LNCaP clone FGC (cell line): ENCODE data around the gene SELL.
A peak's percentile ranks its signal among the peaks of the same experiment; 100 is the strongest.

ENCODE experiments used
- DNase-seq: peaks from one replicate; pipeline ENCODE4 v3.0.0-alpha.2; 2011; ENCODE audit warnings: low read depth
- H3K4me3 ChIP-seq: 2 replicates; pipeline ENCODE4 v1.5.1; 2011; ENCODE audit warnings: mild to moderate bottlenecking, low read depth, low read length, control low read depth
- TF ChIP-seq, protein P1 (sequence below): IDR thresholded peaks from 2 replicates; pipeline ENCODE4 v1.5.1; 2012; ENCODE audit warnings: mild to moderate bottlenecking; ENCODE audit not compliant: control insufficient read depth, insufficient read depth; ENCODE audit errors: extremely low read depth

The SELL gene

GRCh38 chr1:169711469-169712308 is at the start of gene SELL:
SELL (minus strand) TSS chr1:169711620; CDS start chr1:169711498, 122 bp downstream.
- TF ChIP-seq, protein P1, sequence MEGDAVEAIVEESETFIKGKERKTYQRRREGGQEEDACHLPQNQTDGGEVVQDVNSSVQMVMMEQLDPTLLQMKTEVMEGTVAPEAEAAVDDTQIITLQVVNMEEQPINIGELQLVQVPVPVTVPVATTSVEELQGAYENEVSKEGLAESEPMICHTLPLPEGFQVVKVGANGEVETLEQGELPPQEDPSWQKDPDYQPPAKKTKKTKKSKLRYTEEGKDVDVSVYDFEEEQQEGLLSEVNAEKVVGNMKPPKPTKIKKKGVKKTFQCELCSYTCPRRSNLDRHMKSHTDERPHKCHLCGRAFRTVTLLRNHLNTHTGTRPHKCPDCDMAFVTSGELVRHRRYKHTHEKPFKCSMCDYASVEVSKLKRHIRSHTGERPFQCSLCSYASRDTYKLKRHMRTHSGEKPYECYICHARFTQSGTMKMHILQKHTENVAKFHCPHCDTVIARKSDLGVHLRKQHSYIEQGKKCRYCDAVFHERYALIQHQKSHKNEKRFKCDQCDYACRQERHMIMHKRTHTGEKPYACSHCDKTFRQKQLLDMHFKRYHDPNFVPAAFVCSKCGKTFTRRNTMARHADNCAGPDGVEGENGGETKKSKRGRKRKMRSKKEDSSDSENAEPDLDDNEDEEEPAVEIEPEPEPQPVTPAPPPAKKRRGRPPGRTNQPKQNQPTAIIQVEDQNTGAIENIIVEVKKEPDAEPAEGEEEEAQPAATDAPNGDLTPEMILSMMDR: peak; percentile 88
- peak within 1 kb of the TSS; percentile 33 for H3K4me3 ChIP-seq
- peak; percentile 63 for DNase-seq

DNA sequence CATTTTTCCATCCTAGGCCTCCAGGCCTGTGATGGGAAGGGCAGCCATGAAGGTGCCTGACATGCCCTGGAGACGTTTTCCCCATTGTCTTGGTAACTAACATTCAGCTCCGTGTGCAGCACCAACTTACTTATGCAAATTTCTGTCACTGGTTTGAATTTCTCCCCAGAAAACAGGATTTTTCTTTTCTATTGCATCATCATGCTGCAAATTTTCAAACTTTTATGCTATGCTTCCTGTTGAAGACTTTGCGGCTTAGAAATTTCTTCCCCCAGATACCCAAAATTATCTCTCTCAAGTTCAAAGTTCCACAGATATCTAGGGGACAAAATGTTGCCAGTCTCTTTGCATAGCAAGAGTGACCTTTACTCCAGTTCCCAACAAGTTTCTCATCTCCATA is 47.6 kb upstream of the SELL start:
- no peak overlapping the region for H3K4me3 ChIP-seq
- DNase-seq: no peak
- TF ChIP-seq, protein P1: no peak

DNA sequence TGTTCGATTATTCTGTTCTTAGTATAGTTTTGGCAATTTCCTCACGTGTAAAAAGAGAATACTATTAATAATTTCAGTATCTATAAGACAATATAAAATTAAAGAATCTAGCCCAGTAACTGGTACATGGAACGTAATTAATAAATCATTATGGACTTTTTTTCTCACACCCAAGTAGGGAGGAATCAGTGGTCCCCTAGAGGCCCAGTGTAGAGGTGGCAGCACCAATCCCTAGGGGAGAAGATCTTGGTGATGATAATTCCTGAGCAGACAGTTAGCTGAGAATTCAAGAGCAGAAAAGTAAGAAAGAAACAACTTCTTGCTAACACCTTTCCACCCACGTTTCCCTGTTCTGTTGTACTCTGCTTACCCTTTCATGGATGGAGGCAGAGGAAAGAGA is 42.1 kb upstream of the SELL start:
- TF ChIP-seq, protein P1: no peak
- no peak for DNase-seq
- H3K4me3 ChIP-seq: no peak overlapping the region

DNA sequence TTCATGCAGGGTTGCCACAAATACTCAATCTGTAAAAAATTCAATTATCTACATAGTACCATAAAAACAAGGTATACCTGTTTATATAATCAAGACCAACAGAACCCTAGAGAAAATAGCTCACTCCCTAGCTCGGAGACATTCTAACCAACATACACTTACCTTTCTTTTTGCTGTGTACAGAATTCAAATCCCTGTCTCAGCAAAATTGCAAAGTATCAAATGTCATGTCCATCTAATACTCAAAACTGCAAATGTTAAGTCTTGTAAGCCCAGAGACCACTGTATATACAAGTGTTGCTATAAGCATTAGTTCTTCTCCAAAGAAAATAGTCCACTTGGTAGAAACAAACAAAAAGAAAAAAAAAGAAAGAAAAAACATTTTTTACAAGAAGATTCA is 38.6 kb upstream of the SELL start:
- H3K4me3 ChIP-seq: no peak overlapping the region
- no peak for DNase-seq
- TF ChIP-seq, protein P1: no peak

GRCh38 chr1:169746550-169746949 is 35.1 kb upstream of the SELL start:
- TF ChIP-seq, protein P1: no peak
- DNase-seq: no peak
- H3K4me3 ChIP-seq: no peak overlapping the region

DNA sequence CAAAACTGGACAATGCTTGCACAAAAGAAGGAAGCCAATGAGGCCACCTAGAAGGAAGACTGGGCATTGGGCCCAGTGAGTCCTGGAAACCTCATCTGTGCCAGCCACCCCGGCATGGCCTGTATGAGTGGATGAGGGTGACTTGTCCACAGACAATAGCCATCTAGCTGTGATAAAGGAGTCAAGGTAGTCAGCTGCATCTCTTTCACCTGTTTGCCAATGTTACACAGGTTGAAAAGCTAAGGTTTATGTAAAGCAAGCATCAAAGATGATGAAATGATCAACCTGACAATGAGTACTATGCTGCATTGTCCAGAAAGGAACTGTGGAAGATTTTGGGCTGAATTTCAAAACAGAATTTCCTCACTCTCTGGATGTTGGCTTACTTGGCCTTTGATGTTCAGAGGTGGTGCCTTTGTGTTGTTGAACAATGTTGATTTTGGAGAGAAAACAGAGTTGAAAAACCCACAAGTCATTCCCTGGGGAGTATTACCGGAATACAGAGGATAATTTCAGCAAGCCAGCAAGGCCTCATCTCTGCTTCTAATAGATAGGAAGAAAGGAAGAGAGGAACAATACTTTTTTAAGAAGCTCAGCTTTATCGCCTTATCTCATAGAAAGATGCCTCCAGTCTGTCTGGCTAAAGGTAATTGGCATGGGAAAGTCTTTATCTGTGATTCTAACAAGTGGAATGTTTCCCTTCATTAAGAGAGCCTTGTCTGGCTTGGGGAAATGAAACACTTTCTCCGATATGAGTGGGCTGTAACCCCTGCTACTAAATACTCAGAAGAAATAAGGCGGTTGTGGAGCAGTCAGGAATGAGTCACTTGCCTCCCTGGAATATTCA is 33.8 kb upstream of the SELL start:
- H3K4me3 ChIP-seq: no peak overlapping the region
- TF ChIP-seq, protein P1: no peak
- DNase-seq: no peak
